Gastrocnemius medialis (tissue), 4 donors: ENCODE data around the gene COLGALT1. TPM values are rescaled to one million over a fixed set of nuclear protein-coding genes. Genes with fewer than 3 reads are reported as not detected.

ENCODE experiments used
- ATAC-seq, 2 donors: fragments of 150-250 bp; one replicate each; pipeline ENCODE4 v1.9.1; 2016
- DNase-seq, 2 donors: peaks; one replicate each; pipeline ENCODE4 v3.0.0-alpha.2; 2019
- H3K27ac ChIP-seq, 4 donors: fragments of 200-600 bp; sonication (generic); 1 replicate in 1 of 4; 2 replicates in 3 of 4; pipeline ENCODE4 v1.5.1; 2016 to 2018; ENCODE audit warnings: mild to moderate bottlenecking in 2 of 4, moderate library complexity in 1 of 4
- H3K27me3 ChIP-seq, 3 donors: fragments of 200-600 bp; sonication (generic) in 2 of 3; 1 replicate in 1 of 3; 2 replicates in 2 of 3; pipeline versions ENCODE4 v1.5.1 to v1.6.0; 2016 to 2019; ENCODE audit warnings: mild to moderate bottlenecking in 1 of 3, moderate library complexity in 1 of 3
- H3K36me3 ChIP-seq, 2 donors: fragments of 200-600 bp; sonication (generic) in 1 of 2; one replicate each; pipeline ENCODE4 v1.5.1; 2017 to 2018
- H3K4me1 ChIP-seq, 2 donors: fragments of 200-600 bp; sonication (generic) in 1 of 2; one replicate each; pipeline ENCODE4 v1.5.1; 2016 to 2017; ENCODE audit warnings: mild to moderate bottlenecking in 2 of 2
- H3K4me3 ChIP-seq, 4 donors: fragments of 200-600 bp; sonication (generic) in 3 of 4; 1 replicate in 1 of 4; 2 replicates in 3 of 4; pipeline ENCODE4 v1.5.1; 2016 to 2019; ENCODE audit warnings: mild to moderate bottlenecking in 2 of 4
- H3K9me3 ChIP-seq, 3 donors: fragments of 200-600 bp; sonication (generic) in 2 of 3; 1 replicate in 1 of 3; 2 replicates in 2 of 3; pipeline ENCODE4 v1.5.1; 2016 to 2019
- CTCF ChIP-seq, 5 experiments: fragments of 450-650 bp in 3 of 5; fragments of 200-600 bp in 2 of 5; sonication (generic) in 2 of 5; IDR thresholded peaks in 4 of 5; conservative IDR thresholded peaks in 1 of 5; 1 replicate in 4 of 5; 2 replicates in 1 of 5; pipeline ENCODE4 v1.5.1; 2016 to 2019; ENCODE audit warnings: antibody characterized with exemption in 5 of 5, mild to moderate bottlenecking in 3 of 5, moderate library complexity in 3 of 5
- POLR2A ChIP-seq, 2 donors: fragments of 450-650 bp; IDR thresholded peaks; one replicate each; pipeline ENCODE4 v1.6.1; 2017; ENCODE audit warnings: antibody characterized with exemption in 2 of 2, mild to moderate bottlenecking in 2 of 2, moderate library complexity in 2 of 2
- in situ Hi-C, 4 donors: fragments of 200-750 bp; cut with MboI; loops; one replicate each; pipeline versions ENCODE4 v1.15.0 to v1.8.0; 2017; ENCODE audit warnings: low sequenced_read_pairs in 4 of 4
- intact Hi-C: fragments of 100-400 bp; cut with DNase I; formaldehyde crosslinking; loops from one replicate; pipeline ENCODE4 v1.15.1; 2023; ENCODE audit warnings: low total_unique reads
- total RNA-seq, 4 donors: library from RNA; depleted of rRNA; stranded (reverse); fragments of >200 nt; gene quantifications; one replicate each; pipeline versions ENCODE4 v1.1.0 to v1.2.3, GENCODE V29; 2016

COLGALT1 gene
- total RNA-seq, 4 donors from 2014 or later: 16.6 to 33.2 (median 27.5) TPM

- Histone ChIP-seq H3K9me3 (no peaks in the 10 kb centered on the region), H3K27me3 (peaks cover 13 to 31% (median 23%) of the 10 kb centered on the region in 3 donors), H3K4me1 (no peaks in the 10 kb centered on the region), H3K36me3 (no peaks in the 10 kb centered on the region), H3K27ac (no peak overlapping the region), H3K4me3 (no peak overlapping the region)
- ATAC-seq (no peak), DNase-seq (no peak)
- TF ChIP-seq POLR2A (IDR thresholded peaks at IDR 0.05) (no peak), CTCF (IDR thresholded peaks at IDR 0.05 in 4 of 5, conservative IDR thresholded peaks at IDR 0.05 in 1 of 5) (no peak)
- intact Hi-C loops: no loop called here
- in situ Hi-C loops: loop anchor here in 1 of 4 donors (25.0 kb wide), 1 partner anchor 476 kb away; the partner anchor contains the start of genes IL12RB1 and MAST3
These were observed 56.2 kb downstream of the COLGALT1 start for GRCh38 chr19:17611462-17612244.

GRCh38 chr19:17614476-17614875 lies 59.0 kb downstream of the COLGALT1 start:
- no peak for ATAC-seq
- no peaks in the 10 kb centered on the region for H3K36me3 ChIP-seq
- no peak overlapping the region for H3K4me3 ChIP-seq
- DNase-seq: no peak
- no peaks in the 10 kb centered on the region for H3K4me1 ChIP-seq
- H3K27me3 ChIP-seq: peaks cover 15 to 40% (median 26%) of the 10 kb centered on the region in 3 donors
- TF ChIP-seq POLR2A (IDR thresholded peaks at IDR 0.05): no peak
- in situ Hi-C loops: loop anchor here in 1 of 4 donors (25.0 kb wide), 1 partner anchor 473 kb away; the partner anchor contains the start of genes IL12RB1 and MAST3
- no peaks in the 10 kb centered on the region for H3K9me3 ChIP-seq
- intact Hi-C loops: no loop called here
- H3K27ac ChIP-seq: no peak overlapping the region

DNA sequence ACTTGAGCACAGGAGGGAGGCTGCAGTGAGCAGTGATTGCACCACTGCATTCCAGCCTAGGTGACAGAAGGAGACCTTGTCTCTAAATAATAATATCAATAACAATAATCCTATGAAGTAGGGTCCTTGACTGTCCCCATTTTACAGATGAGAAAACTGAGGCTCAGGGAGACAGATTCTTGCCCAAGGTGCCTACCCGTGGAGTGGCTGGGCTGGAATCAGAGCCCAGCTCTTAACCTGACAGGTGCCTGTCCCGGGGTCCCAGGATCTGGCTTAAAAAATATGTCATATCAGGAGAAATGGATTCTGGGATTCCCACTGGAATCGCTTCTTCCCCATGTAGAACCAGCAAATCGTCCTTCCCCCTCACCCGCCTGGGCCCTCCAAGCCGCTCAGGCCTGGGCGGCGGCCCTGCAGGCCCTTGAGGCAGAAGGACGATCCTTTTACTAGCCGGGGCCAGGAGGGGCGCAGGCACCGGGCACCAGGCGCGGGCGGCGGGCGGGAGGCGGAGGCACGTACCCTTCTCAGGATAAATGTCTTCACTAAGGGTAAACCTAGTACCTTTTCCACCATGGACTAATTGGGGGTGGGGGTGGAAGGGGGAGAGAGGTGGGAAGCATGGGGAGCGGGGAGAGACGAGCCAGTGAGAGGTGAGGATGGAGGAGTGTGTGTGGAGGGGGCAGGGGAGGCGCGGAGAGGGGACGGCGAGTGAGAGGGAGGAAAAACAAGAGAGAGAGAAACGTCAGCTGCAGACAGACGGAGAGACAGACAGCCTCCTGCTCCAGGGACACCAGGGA lies 60.6 kb downstream of the COLGALT1 start:
- DNase-seq (no peak), ATAC-seq (no peak)
- intact Hi-C loops: no loop called here
- no peaks in the 10 kb centered on the region for H3K9me3 ChIP-seq
- TF ChIP-seq CTCF (IDR thresholded peaks at IDR 0.05 in 4 of 5, conservative IDR thresholded peaks at IDR 0.05 in 1 of 5) (no peak), POLR2A (IDR thresholded peaks at IDR 0.05) (no peak)
- in situ Hi-C loops: loop anchor here in 1 of 4 donors (25.0 kb wide), 1 partner anchor 471 kb away; the partner anchor contains the start of genes IL12RB1 and MAST3
- H3K4me1 ChIP-seq: no peaks in the 10 kb centered on the region
- H3K27me3 ChIP-seq: peaks cover 15 to 40% (median 26%) of the 10 kb centered on the region in 3 donors
- no peak overlapping the region for H3K27ac ChIP-seq
- H3K36me3 ChIP-seq: no peaks in the 10 kb centered on the region
- H3K4me3 ChIP-seq: peak overlapping the region in 1 of 4 donors; percentile 25

- DNase-seq (no peak), ATAC-seq (no peak)
- TF ChIP-seq CTCF (IDR thresholded peaks at IDR 0.05 in 4 of 5, conservative IDR thresholded peaks at IDR 0.05 in 1 of 5) (no peak), POLR2A (IDR thresholded peaks at IDR 0.05) (no peak)
- peaks cover 15 to 40% (median 26%) of the 10 kb centered on the region in 3 donors for H3K27me3 ChIP-seq
- H3K27ac ChIP-seq: no peak overlapping the region
- H3K9me3 ChIP-seq: peaks cover 0 to under 1% (median 0%) of the 10 kb centered on the region in 3 donors
- no peaks in the 10 kb centered on the region for H3K36me3 ChIP-seq
- intact Hi-C loops (no loop called here), in situ Hi-C loops (loop anchor here in 1 of 4 donors (25.0 kb wide), 1 partner anchor 471 kb away; the partner anchor contains the start of genes IL12RB1 and MAST3)
- H3K4me3 ChIP-seq: peak overlapping the region in 1 of 4 donors; percentile 25
- no peaks in the 10 kb centered on the region for H3K4me1 ChIP-seq
These were observed 61.2 kb downstream of the COLGALT1 start for GRCh38 chr19:17616686-17616960.
